ENCODE data around the gene REXO4.

DNA sequence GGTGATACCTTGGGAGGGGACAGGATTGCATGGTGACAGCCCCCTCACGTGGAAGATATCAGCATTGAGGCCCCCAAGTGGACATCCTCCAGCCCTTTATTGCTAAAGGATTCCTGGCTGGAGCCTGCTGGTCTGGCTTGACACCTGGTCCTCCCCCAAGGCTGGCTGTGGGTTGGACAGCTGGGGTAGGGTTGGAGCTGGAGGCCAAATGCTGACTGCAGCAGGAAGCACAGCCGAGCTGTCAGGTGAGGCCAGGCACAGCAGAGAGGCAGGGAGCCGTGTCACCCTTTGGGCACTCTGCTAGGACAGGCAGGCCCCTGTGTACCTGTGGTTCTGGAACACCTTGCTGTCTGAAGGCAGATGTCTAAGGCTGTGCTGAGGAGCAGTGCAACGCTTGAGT is 44.2 kb upstream of the REXO4 start:
- no peak for TF ChIP-seq POLR2A (IDR thresholded peaks at IDR 0.05)
- TF ChIP-seq, protein P1, sequence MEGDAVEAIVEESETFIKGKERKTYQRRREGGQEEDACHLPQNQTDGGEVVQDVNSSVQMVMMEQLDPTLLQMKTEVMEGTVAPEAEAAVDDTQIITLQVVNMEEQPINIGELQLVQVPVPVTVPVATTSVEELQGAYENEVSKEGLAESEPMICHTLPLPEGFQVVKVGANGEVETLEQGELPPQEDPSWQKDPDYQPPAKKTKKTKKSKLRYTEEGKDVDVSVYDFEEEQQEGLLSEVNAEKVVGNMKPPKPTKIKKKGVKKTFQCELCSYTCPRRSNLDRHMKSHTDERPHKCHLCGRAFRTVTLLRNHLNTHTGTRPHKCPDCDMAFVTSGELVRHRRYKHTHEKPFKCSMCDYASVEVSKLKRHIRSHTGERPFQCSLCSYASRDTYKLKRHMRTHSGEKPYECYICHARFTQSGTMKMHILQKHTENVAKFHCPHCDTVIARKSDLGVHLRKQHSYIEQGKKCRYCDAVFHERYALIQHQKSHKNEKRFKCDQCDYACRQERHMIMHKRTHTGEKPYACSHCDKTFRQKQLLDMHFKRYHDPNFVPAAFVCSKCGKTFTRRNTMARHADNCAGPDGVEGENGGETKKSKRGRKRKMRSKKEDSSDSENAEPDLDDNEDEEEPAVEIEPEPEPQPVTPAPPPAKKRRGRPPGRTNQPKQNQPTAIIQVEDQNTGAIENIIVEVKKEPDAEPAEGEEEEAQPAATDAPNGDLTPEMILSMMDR (IDR thresholded peaks at IDR 0.05): no peak

All from adrenal gland (tissue), 5 donors.